HG03457 (cell line): Measurements from ENCODE around the gene ADGRL3.
"Not testable (repeated sequence)": the region's sequence is repeated elsewhere in the genome, so short reads cannot be mapped to it uniquely, and the experiment has no call there.

Experiments
- ATAC-seq: cut with Tn5 transposase; IDR thresholded peaks from one replicate; pipeline ENCODE4 v1.9.1; 2021; ENCODE audit warnings: moderate number of reproducible peaks; ENCODE audit not compliant: unreplicated experiment

Gene ADGRL3

DNA sequence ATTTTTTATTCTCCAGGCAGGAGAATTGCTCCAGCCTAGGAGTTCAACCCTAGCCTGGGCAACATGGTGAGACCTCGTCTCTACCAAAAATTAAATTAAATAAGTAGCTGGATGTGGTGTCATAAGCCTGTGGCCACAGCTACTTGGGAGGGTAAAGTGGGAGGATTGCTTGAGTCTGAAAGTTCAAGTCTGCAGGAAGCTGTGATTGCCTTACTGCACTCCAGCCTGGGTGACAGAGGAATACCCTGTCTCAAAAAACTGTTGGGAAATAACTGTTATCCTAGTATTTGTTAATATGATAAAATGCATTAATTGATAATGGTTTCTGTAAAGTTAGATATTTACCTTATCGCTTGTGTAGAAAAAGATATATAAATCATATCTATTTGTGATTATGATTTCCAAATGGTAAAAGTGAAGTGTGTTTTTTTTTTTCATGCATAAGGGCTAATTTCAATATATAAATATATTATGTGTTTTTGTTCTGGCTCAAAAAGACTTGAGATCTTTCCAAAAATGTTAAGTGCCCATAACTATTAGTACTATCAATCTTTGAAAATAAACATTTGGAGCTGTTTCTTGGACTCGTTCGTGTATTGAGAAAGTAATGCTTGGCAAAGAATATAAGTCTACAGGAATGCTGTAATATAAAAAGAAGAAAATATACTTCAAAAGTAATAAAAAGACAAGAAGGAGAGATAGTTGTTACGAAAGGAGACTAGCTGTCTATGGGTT, 396.6 kb downstream of the ADGRL3 start:
- ATAC-seq: no peak

DNA sequence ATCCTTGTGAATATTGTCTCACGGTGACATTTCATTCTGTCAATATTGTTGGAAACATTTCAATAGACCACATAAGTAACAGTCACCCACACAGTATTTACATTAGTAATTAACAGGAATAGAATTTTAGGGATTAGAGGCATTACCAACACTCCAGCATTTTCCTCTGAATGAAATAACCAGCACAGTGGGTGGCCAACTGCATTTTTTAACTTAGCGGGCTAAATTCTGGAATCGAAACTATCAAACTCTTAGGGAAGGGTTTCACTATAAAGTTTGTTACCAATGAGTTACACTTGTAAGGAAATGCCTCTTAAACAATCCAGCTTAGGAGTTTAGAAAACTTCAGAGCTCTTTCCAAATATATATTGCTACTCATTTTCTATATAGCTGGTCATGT, 403.0 kb downstream of the ADGRL3 start:
- no peak for ATAC-seq

DNA sequence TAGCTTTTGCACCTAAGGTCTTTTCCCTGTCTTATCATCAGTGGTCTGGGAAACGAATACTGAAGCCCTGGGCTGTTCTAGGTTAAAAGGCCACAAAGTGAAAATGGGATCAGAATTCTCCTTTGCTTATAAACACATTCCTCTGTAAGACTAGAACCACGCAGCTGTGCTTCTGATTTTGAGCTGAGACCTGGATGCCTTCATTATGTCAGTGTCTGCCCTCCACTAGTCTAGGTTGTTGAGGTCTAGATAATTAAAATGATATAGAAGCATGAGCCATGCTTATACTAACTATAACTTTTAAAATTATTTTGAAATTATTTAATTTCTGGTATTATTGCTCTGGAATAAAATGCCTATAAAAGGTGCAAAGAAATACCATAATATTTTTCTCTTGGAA, 403.9 kb downstream of the ADGRL3 start:
- ATAC-seq: no peak

DNA sequence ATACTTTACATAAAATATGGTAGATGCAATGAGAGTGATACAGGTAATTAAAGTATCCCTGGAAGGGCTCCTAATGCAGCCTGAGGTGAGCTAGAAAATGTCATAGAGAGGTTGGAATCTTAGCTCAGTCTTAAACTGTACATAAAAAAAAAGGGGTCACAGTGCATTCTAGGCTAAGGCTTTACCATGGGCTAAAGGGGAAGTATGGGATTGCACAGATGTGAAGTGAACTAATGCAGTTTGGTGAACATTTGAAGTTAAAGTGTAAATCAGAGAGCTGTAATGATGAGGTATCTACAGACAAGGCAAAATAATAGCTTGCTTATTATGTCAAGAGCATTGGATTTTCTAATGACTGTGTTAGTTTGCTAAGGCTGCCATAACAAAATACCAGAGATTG, 405.9 kb downstream of the ADGRL3 start:
- ATAC-seq: no peak

DNA sequence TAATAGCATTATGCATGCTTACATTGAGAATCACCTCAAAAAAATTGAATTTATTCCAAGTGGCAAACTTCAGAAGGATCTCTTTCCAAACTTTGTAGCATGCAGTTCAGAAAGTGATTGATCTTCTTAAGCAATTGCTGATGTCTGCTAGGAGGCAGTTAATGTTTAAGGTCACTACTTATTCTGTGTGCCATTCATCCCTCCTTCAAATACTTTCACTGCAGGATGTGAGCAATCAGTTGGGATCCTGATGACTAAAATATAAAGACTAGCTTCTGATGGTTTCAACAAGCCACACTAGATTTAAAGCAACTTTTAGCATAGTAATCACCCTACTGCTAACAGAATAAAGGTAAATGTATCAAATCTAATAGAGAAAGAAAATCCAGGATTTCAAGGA, 414.1 kb downstream of the ADGRL3 start:
- ATAC-seq: no peak

DNA sequence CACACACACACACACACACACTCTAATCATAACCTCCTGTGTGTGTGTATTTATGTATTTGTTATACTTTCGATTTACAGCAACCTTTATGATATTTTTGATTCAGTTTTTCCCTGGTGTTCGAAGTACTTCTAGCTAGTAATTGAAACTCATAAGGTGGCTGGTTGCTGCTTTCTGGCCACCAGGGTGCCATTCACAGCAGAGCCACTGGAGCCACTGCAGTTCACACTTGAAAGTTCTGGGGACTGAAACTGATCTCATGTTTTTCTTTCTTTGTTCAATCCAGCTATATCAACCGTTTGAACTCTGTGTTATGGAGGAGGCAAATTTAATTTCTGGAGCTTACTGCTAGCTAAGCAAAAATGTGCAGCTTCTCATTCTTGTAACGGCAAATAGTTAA, 419.4 kb downstream of the ADGRL3 start:
- ATAC-seq: no peak

DNA sequence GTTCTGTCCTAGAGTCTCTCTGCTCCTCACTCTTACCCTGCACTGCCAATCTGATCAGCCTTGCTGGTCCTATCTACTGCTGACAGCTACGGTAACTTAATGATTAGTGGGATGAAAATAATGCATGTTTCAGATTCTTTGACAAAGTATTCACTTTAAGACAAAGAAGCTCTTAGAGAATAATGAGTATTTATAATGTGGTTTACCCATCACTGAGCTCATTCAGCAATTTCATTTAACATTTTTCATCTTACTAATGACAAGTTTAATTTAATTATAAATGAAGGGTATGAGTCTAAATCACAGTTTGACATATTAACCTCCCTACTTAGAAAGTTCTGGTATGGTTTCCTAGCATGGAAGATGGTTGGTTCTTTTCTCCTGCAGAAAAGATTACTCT, 428.2 kb downstream of the ADGRL3 start:
- ATAC-seq: no peak

DNA sequence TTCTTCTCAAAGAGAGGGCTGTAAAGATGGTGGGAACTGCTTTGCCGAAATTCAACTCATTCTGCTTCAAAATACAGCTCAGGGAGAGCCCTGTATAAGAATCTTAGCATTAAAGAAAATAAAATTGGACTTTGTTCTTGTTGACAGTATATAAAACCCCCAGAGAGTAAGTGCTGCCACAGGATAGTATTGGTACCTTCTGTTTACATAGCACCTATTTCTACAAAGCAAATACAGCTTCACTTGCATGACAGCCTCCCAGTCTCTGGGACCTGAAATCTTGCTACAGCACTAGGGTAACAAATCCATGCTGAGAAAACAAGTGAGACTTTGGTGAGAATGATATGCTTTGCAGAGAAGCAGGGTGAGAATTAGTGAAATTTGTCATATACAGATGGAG, 428.6 kb downstream of the ADGRL3 start:
- no peak for ATAC-seq

DNA sequence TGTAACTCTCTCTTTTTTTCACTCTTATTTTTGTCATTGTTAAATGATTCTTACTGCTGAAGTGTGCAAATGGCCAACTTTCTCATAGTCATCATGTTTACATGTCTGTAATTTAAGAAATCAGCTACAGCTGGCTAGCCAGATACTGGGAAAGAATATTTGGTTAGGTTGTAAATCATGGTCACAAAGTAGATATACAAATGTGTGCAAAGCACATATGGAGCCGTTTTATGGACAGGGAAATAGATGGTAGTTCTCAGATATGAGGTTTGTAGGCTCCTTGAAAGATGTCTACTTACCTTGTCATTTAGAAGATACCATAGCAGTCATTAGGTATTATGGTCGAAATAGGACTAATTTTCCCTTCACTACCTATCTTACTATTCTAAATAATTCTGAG, 430.4 kb downstream of the ADGRL3 start:
- no peak for ATAC-seq

DNA sequence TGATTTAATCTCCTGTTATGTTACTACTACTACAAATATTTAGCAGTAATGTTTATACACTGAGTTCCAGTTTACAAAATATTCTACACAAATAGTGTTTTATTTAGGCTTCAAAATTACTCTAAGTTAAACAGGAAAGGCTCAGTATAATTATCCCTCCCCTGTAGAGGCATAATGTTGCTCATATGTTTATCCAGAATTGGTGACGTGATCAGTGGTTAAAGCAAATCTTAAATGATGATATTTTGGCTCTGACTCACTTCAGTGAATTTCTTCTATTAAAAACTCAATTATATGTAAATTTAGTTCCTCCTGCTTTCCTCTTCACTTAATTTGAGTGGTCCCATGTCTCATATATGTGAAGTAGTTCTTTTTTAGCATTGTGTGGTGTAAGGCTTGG, 438.5 kb downstream of the ADGRL3 start:
- no peak for ATAC-seq

DNA sequence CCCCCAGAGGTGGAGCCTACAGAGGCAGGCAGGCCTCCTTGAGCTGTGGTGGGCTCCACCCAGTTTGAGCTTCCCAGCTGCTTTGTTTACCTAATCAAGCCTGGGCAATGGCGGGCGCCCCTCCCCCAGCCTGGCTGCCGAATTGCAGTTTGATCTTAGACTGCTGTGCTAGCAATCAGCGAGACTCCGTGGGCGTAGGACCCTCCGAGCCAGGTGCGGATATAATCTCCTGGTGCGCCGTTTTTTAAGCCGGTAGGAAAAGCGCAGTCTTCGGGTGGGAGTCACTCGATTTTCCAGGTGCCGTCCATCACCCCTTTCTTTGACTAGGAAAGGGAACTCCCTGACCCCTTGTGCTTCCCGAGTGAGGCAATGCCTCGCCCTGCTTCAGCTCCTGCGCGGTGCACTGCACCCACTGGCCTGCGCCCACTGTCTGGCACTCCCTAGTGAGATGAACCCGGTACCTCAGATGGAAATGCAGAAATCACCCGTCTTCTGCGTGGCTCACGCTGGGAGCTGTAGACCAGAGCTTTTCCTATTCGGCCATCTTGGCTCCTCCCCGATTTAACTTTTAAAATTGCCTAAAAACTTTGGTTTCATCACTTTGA, 446.7 kb downstream of the ADGRL3 start:
- ATAC-seq: not testable (repeated sequence)

DNA sequence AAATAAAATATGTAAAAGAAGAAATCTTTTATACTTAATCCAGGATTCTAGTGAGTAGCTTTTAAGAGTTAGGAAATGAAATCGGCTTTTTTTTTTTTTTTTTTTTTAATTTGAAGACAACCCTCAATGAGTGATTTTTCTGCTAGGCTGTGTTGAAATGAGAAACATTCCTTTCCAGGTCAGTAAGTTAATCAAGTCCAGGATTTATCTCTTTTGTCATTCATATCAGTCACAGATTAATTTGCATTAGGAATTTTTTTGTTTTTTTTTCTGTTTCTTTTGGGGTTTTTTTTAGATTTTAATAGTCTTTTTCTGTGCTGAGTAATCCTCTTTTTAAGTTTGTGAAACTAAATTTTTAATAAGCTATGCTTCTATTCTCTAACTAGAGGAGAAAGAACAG, 448.1 kb downstream of the ADGRL3 start:
- ATAC-seq: no peak

DNA sequence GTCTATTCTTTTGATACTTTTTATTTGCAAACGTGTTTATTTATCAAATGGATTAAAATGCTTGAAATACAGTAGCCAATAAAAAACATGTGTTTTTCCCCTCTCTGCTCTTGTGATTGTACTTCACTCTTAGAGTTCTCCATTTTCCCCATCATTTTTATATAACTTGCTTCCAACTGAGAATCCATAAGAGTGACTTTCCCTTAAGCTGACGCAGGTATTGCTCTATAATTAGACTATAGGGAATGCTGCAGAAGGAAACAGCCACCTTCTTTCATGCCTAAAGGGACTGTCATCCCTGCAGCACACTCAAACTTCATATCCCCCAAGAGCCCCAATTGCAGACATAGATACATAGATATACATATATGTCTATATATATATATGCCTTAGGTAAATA, 456.9 kb downstream of the ADGRL3 start:
- ATAC-seq: no peak

DNA sequence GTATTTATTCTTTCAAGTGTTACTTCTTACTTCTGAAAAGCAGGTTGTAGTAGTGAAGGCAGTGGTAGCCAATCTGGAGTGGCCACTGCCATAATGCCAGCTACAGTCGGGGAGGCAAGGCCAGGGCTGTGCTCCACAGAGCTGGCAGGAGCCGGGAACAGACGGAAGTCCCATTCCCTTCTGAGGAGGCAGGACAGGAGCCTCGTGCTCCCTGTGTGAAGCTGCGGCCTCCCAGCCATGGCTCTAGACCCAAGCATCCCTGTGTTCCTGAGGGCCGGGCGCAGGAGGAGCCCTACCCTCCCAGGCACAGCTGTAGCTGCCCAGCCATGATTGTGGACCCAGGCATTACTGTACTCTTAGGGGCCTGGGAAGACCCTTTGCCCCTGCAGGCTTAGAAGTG, 461.8 kb downstream of the ADGRL3 start:
- no peak for ATAC-seq

DNA sequence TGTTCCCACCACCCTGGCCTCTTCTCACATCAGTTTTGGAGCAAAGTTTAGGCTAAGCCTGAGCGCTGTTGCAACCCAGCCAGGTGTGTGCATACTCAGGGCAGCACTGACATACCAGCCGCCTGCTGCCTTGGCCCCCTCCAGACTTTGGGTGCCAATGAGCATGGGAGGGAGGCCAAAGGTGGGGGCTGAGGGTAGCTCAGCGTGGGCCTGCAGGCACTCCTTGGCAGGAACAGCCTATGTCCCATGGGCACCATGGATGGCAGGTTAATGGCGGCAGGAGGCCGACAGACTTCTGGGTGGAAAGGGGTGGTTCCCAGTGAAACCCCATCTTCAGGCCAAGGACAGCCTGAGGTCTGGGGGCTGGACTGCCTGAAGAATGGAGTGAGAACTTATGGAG, 462.2 kb downstream of the ADGRL3 start:
- ATAC-seq: no peak

DNA sequence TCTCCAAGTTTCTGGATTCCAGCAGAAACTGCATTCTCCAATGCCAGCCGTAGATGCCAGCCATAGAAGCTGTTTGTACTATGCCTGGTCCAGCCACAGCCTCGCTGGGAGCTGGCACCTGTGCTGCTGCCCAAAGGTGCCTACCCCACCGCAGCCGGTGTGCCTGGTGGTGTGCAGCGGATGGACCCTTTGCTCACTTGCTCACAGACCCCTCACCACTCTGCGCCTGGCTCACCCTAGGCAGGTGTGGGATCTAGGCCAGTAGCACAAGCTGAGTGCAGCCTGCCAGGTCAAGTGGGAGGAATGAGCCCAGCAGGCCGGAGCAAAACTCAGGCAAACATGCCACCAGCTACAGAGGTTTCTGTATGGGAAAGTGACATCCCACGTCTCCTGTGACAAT, 463.2 kb downstream of the ADGRL3 start:
- no peak for ATAC-seq

DNA sequence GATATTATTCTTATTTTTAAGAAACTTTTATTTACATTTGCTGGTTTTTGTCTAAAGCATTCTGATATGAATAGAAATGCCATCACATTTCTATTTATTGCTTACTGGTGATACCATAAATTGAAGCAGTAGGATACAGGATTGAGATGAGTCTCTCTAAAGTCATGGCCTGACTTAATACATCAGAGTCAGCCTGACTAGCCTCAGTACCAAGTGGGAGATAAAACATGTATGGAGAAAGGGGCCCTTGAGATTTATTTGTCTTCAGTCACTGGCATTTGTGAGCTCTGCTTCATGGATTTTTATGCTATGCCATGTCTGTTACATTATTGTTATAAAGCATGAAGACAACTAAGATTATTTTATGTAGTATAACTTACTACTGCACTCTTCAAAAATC, 465.5 kb downstream of the ADGRL3 start:
- no peak for ATAC-seq

DNA sequence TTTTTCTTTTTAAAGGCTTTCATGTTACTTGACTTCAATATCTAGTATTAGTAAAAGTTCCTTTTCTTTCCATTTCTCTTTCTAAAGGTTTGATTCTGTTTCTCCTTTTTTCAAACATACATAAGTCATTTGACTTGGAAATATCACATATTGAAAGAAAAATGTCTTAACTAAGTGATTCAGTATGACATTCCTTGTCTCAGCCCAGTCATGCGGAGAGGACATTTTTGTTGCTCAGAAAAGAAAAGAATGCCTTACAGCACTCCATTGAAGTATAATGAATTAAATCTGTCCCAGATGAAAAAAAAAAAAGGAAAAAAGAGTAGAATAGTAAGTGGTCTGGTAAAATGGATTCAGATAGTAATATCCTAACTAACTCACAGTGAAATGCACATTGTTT, 466.1 kb downstream of the ADGRL3 start:
- ATAC-seq: no peak

DNA sequence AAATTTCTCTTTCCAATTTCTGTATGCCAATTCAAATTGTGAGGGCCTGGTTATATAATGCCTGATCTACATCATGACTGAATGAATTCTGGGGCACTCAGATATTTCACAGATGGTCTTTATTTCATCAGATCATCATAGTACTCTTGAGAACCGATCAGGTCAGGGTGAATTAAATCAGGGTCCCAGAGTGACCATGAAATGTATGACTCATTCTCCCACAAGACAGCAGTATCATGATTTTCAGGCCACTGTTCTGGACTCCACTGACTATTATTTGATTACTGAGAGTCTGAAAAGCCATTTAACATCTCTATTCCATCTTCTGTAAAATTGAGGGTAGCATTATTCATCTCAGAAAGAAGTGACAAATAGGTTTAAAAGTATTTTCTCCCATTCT, 471.5 kb downstream of the ADGRL3 start:
- no peak for ATAC-seq

DNA sequence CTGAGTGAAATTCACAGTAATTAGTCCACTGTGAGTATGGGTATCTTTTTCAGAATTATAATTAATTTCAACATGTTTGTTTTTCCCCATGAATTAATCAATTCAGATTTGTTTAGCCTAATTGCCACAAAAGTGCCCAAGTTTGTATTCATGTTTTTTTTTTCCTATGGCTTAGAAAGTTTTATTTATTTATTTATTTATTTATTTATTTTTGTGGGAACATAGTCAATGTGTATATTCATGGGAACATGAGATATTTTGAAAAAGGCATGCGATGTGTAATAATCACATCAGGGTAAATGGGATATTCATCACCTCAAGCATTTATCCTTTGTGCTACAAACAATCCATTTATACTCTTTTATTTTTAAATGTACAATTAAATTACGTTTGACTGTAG, 475.3 kb downstream of the ADGRL3 start:
- ATAC-seq: no peak

DNA sequence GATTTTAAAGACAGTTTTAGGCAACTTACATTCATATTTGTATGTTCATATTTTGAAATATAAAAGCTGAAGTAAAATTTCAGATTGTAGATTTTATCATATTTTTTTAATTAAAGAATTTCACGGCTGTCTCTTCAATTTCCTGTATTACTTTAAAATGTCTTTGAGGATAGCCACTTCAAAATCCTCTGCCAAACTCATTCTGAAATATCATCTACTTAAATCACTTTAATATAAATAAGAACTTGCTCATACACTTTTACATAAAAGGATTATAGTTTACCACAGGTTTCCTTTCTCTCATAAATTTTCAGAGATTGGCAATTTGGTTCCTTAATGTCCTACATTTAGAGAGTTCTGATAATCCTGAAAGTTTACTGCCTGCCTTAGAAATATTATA, 478.2 kb downstream of the ADGRL3 start:
- no peak for ATAC-seq

DNA sequence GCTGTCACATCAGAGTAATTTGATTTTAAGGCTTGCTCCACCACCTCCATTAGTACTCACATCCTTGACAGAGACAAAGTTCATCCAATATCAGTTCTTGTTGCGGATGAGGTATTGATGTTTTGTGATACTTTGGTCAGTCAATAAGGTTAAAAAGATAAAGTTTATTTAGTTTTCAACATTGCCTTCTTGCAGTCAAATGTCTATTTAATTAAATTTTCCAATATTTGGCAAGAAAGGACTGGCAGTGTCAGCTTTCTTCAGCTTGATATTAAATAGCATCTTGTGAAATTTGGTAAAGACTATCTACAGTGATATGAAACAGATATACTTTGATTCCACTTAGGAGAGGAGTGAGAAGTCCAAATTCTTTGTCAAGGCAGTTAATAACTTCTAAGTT, 493.4 kb downstream of the ADGRL3 start:
- ATAC-seq: no peak

DNA sequence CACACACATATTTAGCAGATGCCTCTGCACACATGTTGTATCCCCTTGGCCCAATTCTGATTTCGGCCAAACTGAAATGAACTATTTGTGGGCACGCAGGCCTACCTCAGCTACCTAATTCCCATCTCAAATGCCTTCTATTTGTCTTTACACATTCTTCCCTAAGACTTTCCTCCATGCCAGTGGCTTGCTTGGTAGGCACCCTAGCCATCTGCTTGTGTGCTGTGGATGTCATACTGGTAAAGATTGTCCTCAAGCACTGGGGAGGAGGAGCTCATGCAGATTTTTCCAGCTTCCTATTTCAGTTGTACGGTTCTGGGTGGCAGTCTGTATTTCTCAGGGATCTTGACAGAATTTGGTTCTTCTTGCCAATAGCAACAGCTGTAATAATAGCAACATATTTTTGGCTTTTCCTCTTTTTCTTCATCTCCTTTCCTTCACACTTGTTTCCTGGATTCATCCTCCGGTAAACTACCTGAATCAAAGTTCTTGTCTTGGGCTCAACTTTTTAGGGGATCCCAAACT, 514.3 kb downstream of the ADGRL3 start:
- no peak for ATAC-seq
